Activated naive CD8-positive, alpha-beta T cell treated with anti-CD3 and anti-CD28 coated beads for 36 hours (primary cell): Measurements from ENCODE around the gene METTL5. TPM values are rescaled to one million over a fixed set of nuclear protein-coding genes. Genes with fewer than 3 reads are reported as not detected.
"Not testable (repeated sequence)": the region's sequence is repeated elsewhere in the genome, so short reads cannot be mapped to it uniquely, and the experiment has no call there.

Experiments
- DNase-seq: peaks from one replicate; pipeline ENCODE4 v3.0.0; 2021
- H3K27ac Mint-ChIP-seq: one replicate; pipeline ENCODE4 v1.8.0; 2022; ENCODE audit warnings: mild to moderate bottlenecking, moderate library complexity, mixed read lengths
- H3K27me3 Mint-ChIP-seq: one replicate; pipeline ENCODE4 v1.8.0; 2022; ENCODE audit warnings: mild to moderate bottlenecking, mixed read lengths
- H3K36me3 Mint-ChIP-seq: one replicate; pipeline ENCODE4 v1.8.0; 2021; ENCODE audit warnings: mild to moderate bottlenecking, mixed read lengths
- H3K4me1 Mint-ChIP-seq: one replicate; pipeline ENCODE4 v1.8.0; 2021; ENCODE audit warnings: mixed read lengths
- H3K4me3 Mint-ChIP-seq: one replicate; pipeline ENCODE4 v1.8.0; 2022; ENCODE audit warnings: mild to moderate bottlenecking, moderate library complexity, mixed read lengths
- H3K9me3 Mint-ChIP-seq: one replicate; pipeline ENCODE4 v1.8.0; 2022; ENCODE audit warnings: mixed read lengths
- total RNA-seq, 2 experiments: library from RNA; stranded (reverse); gene quantifications; one replicate each; pipeline ENCODE4 v1.2.3, GENCODE V29; 2021

METTL5 gene
- total RNA-seq, 2 experiments from 2014 or later = 115 TPM

- no peak for DNase-seq
- peaks cover 24% of the 10 kb centered on the region for H3K4me1 Mint-ChIP-seq
- peaks cover 30% of the 10 kb centered on the region for H3K36me3 Mint-ChIP-seq
- H3K4me3 Mint-ChIP-seq = no peak overlapping the region
- H3K27ac Mint-ChIP-seq = no peak overlapping the region
- H3K9me3 Mint-ChIP-seq = peaks cover 7% of the 10 kb centered on the region
- no peaks in the 10 kb centered on the region for H3K27me3 Mint-ChIP-seq
Observed at GRCh38 chr2:169845016-169845415, 20.3 kb upstream of the METTL5 start.

GRCh38 chr2:169841625-169842024 is 16.9 kb upstream of the METTL5 start:
- H3K9me3 Mint-ChIP-seq, H3K27ac Mint-ChIP-seq, H3K27me3 Mint-ChIP-seq, DNase-seq, H3K4me3 Mint-ChIP-seq: not testable (repeated sequence)
- Mint-ChIP-seq H3K36me3 (peaks cover 19% of the 10 kb centered on the region), H3K4me1 (peaks cover 18% of the 10 kb centered on the region)

- Mint-ChIP-seq H3K4me3 (no peak overlapping the region), H3K36me3 (peaks cover 19% of the 10 kb centered on the region), H3K27ac (no peak overlapping the region), H3K4me1 (peaks cover 15% of the 10 kb centered on the region), H3K27me3 (no peaks in the 10 kb centered on the region), H3K9me3 (no peaks in the 10 kb centered on the region)
- DNase-seq = no peak
Observed at GRCh38 chr2:169840747-169841142, 16.0 kb upstream of the METTL5 start.

GRCh38 chr2:169839954-169840746 is 15.4 kb upstream of the METTL5 start:
- Mint-ChIP-seq H3K9me3 (no peaks in the 10 kb centered on the region), H3K4me1 (peaks cover 17% of the 10 kb centered on the region), H3K4me3 (no peak overlapping the region), H3K27me3 (no peaks in the 10 kb centered on the region), H3K36me3 (peaks cover 19% of the 10 kb centered on the region), H3K27ac (no peak overlapping the region)
- no peak for DNase-seq

GRCh38 chr2:169838743-169839489 is 14.2 kb upstream of the METTL5 start:
- no peaks in the 10 kb centered on the region for H3K27me3 Mint-ChIP-seq
- peaks cover 17% of the 10 kb centered on the region for H3K36me3 Mint-ChIP-seq
- no peak for DNase-seq
- H3K27ac Mint-ChIP-seq = no peak overlapping the region
- H3K4me1 Mint-ChIP-seq = peaks cover 17% of the 10 kb centered on the region
- no peak overlapping the region for H3K4me3 Mint-ChIP-seq
- no peaks in the 10 kb centered on the region for H3K9me3 Mint-ChIP-seq

- Mint-ChIP-seq H3K4me1 (peaks cover 40% of the 10 kb centered on the region), H3K27ac (no peak overlapping the region)
- DNase-seq = no peak
Observed at GRCh38 chr2:169834401-169834800, 9.7 kb upstream of the METTL5 start.

GRCh38 chr2:169828141-169828811 is 3.6 kb upstream of the METTL5 start:
- peak; percentile 42 for DNase-seq
- Mint-ChIP-seq H3K27me3 (no peaks in the 10 kb centered on the region), H3K36me3 (peaks cover 9% of the 10 kb centered on the region), H3K27ac (peak overlapping the region; percentile 81), H3K4me3 (peak overlapping the region; percentile 92), H3K4me1 (peaks cover 54% of the 10 kb centered on the region), H3K9me3 (no peaks in the 10 kb centered on the region)

More at GRCh38 chr2:169834401-169834800, 9.7 kb upstream of the METTL5 start:
- no peaks in the 10 kb centered on the region for H3K27me3 Mint-ChIP-seq
- H3K9me3 Mint-ChIP-seq = no peaks in the 10 kb centered on the region
- H3K36me3 Mint-ChIP-seq = peaks cover 6% of the 10 kb centered on the region
- no peak overlapping the region for H3K4me3 Mint-ChIP-seq

GRCh38 chr2:169827272-169828140 is 2.8 kb upstream of the METTL5 start, which contains the start of gene UBR3:
Gene UBR3, plus strand, starts transcription at chr2:169827454. Its CDS starts 54 bp downstream, at chr2:169827508.
- Mint-ChIP-seq H3K36me3 (peaks cover 14% of the 10 kb centered on the region), H3K4me1 (peaks cover 56% of the 10 kb centered on the region), H3K4me3 (peak within 1 kb of the TSS; percentile 92), H3K9me3 (no peaks in the 10 kb centered on the region), H3K27ac (peak within 1 kb of the TSS; percentile 81), H3K27me3 (no peaks in the 10 kb centered on the region)
- DNase-seq = peak; percentile 92

- Mint-ChIP-seq H3K4me3 (peak overlapping the region; percentile 93), H3K4me1 (peaks cover 62% of the 10 kb centered on the region), H3K36me3 (peaks cover 30% of the 10 kb centered on the region), H3K27me3 (no peaks in the 10 kb centered on the region), H3K27ac (peak overlapping the region; percentile 88), H3K9me3 (no peaks in the 10 kb centered on the region)
- DNase-seq = no peak
Observed at GRCh38 chr2:169823996-169824372, 721 bp downstream of the METTL5 start.

GRCh38 chr2:169822785-169823392 is 1.8 kb downstream of the METTL5 start:
- Mint-ChIP-seq H3K36me3 (peaks cover 35% of the 10 kb centered on the region), H3K9me3 (no peaks in the 10 kb centered on the region), H3K4me1 (peaks cover 56% of the 10 kb centered on the region), H3K27ac (peak overlapping the region; percentile 35), H3K27me3 (no peaks in the 10 kb centered on the region), H3K4me3 (peak overlapping the region; percentile 93)
- DNase-seq = no peak

GRCh38 chr2:169822036-169822435 is 2.7 kb downstream of the METTL5 start:
- no peak overlapping the region for H3K4me3 Mint-ChIP-seq

GRCh38 chr2:169820101-169820500 is 4.6 kb downstream of the METTL5 start:
- not testable (repeated sequence) for H3K9me3 Mint-ChIP-seq, H3K27me3 Mint-ChIP-seq, H3K4me3 Mint-ChIP-seq
- H3K36me3 Mint-ChIP-seq = peaks cover 59% of the 10 kb centered on the region
- H3K27ac Mint-ChIP-seq = peak overlapping the region; percentile 26
- peaks cover 55% of the 10 kb centered on the region for H3K4me1 Mint-ChIP-seq
- DNase-seq = peak; percentile 18

More at GRCh38 chr2:169822036-169822435, 2.7 kb downstream of the METTL5 start:
- Mint-ChIP-seq H3K27me3 (no peaks in the 10 kb centered on the region), H3K4me1 (peaks cover 54% of the 10 kb centered on the region), H3K9me3 (peaks cover 5% of the 10 kb centered on the region), H3K36me3 (peaks cover 44% of the 10 kb centered on the region), H3K27ac (no peak overlapping the region)
- no peak for DNase-seq

GRCh38 chr2:169819106-169819505 is 5.6 kb downstream of the METTL5 start:
- Mint-ChIP-seq H3K36me3 (peaks cover 63% of the 10 kb centered on the region), H3K27ac (peak overlapping the region; percentile 32), H3K9me3 (peaks cover 7% of the 10 kb centered on the region), H3K27me3 (no peaks in the 10 kb centered on the region), H3K4me1 (peaks cover 52% of the 10 kb centered on the region), H3K4me3 (no peak overlapping the region)
- DNase-seq = no peak

GRCh38 chr2:169818241-169818640 is 6.5 kb downstream of the METTL5 start:
- no peak overlapping the region for H3K4me3 Mint-ChIP-seq
- H3K27ac Mint-ChIP-seq = no peak overlapping the region
- DNase-seq = no peak
- H3K9me3 Mint-ChIP-seq = peaks cover 7% of the 10 kb centered on the region
- H3K36me3 Mint-ChIP-seq = peaks cover 58% of the 10 kb centered on the region
- no peaks in the 10 kb centered on the region for H3K27me3 Mint-ChIP-seq
- H3K4me1 Mint-ChIP-seq = peaks cover 44% of the 10 kb centered on the region
